Activated T-cell treated with anti-CD3 and anti-CD28 coated beads, Interleukin-2, amount 50 U/mL, for 4 hours (primary cell): ENCODE results near the gene FAM83F. TPM values are rescaled to one million over a fixed set of nuclear protein-coding genes. Genes with fewer than 3 reads are reported as not detected.

ENCODE experiments used
- ATAC-seq, 2 donors: fragments of 200-7000 bp; cut with Tn5 transposase; one replicate each; pipeline ENCODE4 v1.10.0; 2021
- DNase-seq: peaks from one replicate; pipeline ENCODE4 v3.0.0-alpha.2; 2020
- H3K27me3 Mint-ChIP-seq: one replicate; pipeline ENCODE4 v1.8.0; 2021; ENCODE audit warnings: low read depth, mixed read lengths
- H3K36me3 Mint-ChIP-seq: one replicate; pipeline ENCODE4 v1.8.0; 2022; ENCODE audit warnings: mixed read lengths; ENCODE audit not compliant: insufficient read depth
- H3K4me1 Mint-ChIP-seq: one replicate; pipeline ENCODE4 v1.8.0; 2021; ENCODE audit warnings: low read depth, mixed read lengths
- H3K4me3 Mint-ChIP-seq: one replicate; pipeline ENCODE4 v1.8.0; 2021; ENCODE audit warnings: mild to moderate bottlenecking, moderate library complexity, mixed read lengths
- H3K9me3 Mint-ChIP-seq: one replicate; pipeline ENCODE4 v1.8.0; 2021; ENCODE audit warnings: mixed read lengths
- total RNA-seq, 3 donors: library from RNA; stranded (reverse); gene quantifications; one replicate each; pipeline ENCODE4 v1.2.1, GENCODE V29; 2021

Gene FAM83F
- total RNA-seq, 3 donors from 2014 or later = 1.4 to 2.1 (median 2.0) TPM

GRCh38 chr22:40037320-40037719 is 42.6 kb downstream of the FAM83F start:
- DNase-seq (no peak), ATAC-seq (no peak)
- Mint-ChIP-seq H3K36me3 (no peaks in the 10 kb centered on the region), H3K27me3 (peaks cover 25% of the 10 kb centered on the region), H3K4me3 (no peak overlapping the region), H3K4me1 (no peaks in the 10 kb centered on the region), H3K9me3 (no peaks in the 10 kb centered on the region)

GRCh38 chr22:40039482-40040115 is 44.8 kb downstream of the FAM83F start:
- Mint-ChIP-seq H3K9me3 (no peaks in the 10 kb centered on the region), H3K4me3 (peak overlapping the region; percentile 7), H3K4me1 (peaks cover 10% of the 10 kb centered on the region), H3K36me3 (no peaks in the 10 kb centered on the region), H3K27me3 (peaks cover 25% of the 10 kb centered on the region)
- ATAC-seq = no peak
- no peak for DNase-seq

- Mint-ChIP-seq H3K27me3 (peaks cover 25% of the 10 kb centered on the region), H3K9me3 (no peaks in the 10 kb centered on the region), H3K4me1 (peaks cover 14% of the 10 kb centered on the region), H3K4me3 (no peak overlapping the region), H3K36me3 (no peaks in the 10 kb centered on the region)
- no peak for DNase-seq
- no peak for ATAC-seq
These were observed 46.2 kb downstream of the FAM83F start for GRCh38 chr22:40040927-40041326.

DNA sequence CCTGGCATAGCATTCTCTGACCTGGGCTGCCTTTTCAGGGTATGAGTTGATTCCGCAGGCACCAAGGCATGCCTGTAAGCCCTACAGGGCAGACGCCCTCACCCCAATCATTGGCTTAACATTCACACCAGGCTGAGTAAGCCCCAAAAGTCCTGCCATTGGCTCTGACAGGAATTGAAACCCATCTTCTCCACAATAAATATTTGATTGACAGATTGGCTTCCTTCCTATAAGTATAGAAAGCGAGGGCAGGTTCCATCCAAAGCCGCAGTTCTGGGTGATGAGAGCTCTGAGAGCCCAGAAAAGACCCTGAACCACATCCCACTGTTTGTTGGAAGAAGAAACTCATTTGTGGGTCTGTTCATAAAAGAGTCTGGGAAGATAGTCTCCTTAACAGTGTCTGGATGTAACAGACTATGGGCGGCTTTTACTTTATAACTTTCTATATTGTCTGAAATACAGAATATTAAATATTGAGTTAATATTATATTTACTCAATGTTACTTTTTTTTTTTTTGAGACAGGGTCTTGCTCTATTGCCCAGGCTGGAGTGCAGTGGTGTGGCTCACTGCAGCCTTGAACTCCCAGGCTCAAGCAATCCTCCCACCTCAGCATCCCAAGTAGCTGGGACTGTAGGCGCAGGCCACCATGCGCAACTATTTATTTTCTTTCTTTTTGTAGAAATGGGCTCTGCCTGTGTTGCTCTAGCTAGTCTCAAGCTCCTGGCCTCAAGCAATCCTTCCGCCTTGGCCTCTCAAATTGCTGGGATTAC is 46.8 kb downstream of the FAM83F start:
- no peak for DNase-seq

DNA sequence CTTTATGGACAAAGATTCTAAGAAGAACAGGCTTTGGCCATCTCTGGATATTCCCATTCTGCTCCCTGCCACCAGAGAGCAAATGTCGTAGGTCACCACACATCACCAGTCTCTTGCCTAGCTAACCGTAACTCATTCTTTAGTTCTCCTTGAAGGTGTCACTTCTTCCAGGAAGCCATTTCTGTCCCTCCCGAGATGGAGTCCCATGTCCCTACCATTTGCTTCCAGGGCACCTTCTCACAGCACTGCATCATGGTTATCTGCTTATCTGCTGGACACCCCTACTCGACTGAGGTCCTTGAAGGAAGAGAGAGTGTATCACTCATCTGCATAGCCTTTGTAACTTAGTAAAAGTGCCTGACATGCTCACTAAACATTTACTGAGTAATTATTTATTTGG is 47.6 kb downstream of the FAM83F start:
- Mint-ChIP-seq H3K4me3 (no peak overlapping the region), H3K9me3 (no peaks in the 10 kb centered on the region), H3K4me1 (peaks cover 22% of the 10 kb centered on the region), H3K36me3 (no peaks in the 10 kb centered on the region), H3K27me3 (peaks cover 22% of the 10 kb centered on the region)
- DNase-seq (no peak), ATAC-seq (no peak)

More for the DNA sequence above, 46.8 kb downstream of the FAM83F start:
- no peaks in the 10 kb centered on the region for H3K36me3 Mint-ChIP-seq
- no peak for ATAC-seq
- peaks cover 25% of the 10 kb centered on the region for H3K27me3 Mint-ChIP-seq
- no peak overlapping the region for H3K4me3 Mint-ChIP-seq
- no peaks in the 10 kb centered on the region for H3K9me3 Mint-ChIP-seq
- H3K4me1 Mint-ChIP-seq = peaks cover 17% of the 10 kb centered on the region

- Mint-ChIP-seq H3K27me3 (peaks cover 18% of the 10 kb centered on the region), H3K4me1 (peaks cover 28% of the 10 kb centered on the region), H3K4me3 (peak overlapping the region; percentile 61), H3K9me3 (no peaks in the 10 kb centered on the region), H3K36me3 (no peaks in the 10 kb centered on the region)
- no peak for ATAC-seq
- no peak for DNase-seq
These were observed 48.3 kb downstream of the FAM83F start for GRCh38 chr22:40043081-40043480.

GRCh38 chr22:40043793-40044101 is 49.0 kb downstream of the FAM83F start:
- Mint-ChIP-seq H3K27me3 (peaks cover 11% of the 10 kb centered on the region), H3K36me3 (no peaks in the 10 kb centered on the region), H3K4me3 (peak overlapping the region; percentile 91), H3K9me3 (no peaks in the 10 kb centered on the region), H3K4me1 (peaks cover 32% of the 10 kb centered on the region)
- no peak for DNase-seq
- ATAC-seq = no peak

GRCh38 chr22:40044102-40044869 is 49.5 kb downstream of the FAM83F start:
- peaks cover 36% of the 10 kb centered on the region for H3K4me1 Mint-ChIP-seq
- H3K36me3 Mint-ChIP-seq = no peaks in the 10 kb centered on the region
- H3K9me3 Mint-ChIP-seq = no peaks in the 10 kb centered on the region
- H3K4me3 Mint-ChIP-seq = peak overlapping the region; percentile 91
- ATAC-seq (peak; percentile 87 to 88), DNase-seq (peak; percentile 96)
- H3K27me3 Mint-ChIP-seq = peaks cover 9% of the 10 kb centered on the region

- Mint-ChIP-seq H3K27me3 (peaks cover under 1% of the 10 kb centered on the region), H3K9me3 (no peaks in the 10 kb centered on the region), H3K4me1 (peaks cover 43% of the 10 kb centered on the region), H3K36me3 (no peaks in the 10 kb centered on the region), H3K4me3 (peak overlapping the region; percentile 91)
- DNase-seq (peak; percentile 65), ATAC-seq (peak; percentile 36 to 37)
These were observed 50.4 kb downstream of the FAM83F start for GRCh38 chr22:40044870-40045834.

DNA sequence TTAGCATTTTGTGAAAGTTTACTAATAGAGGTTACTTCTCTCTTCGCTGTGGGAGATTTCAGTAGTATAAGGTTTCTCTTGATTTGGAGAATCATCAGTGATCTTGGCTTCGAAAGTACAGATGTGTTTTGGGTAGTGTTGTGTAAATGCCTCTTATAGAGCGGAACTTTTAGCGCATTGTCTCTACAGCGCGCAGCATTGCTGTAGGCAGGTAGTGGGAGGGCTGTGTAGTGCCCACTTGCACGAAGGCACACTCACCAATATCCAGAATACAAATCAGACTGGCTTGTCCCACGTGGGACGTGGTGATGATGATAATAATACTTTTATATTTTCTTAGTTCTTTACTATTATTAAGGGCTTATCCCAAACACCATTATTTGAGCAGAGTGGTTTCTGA is 51.4 kb downstream of the FAM83F start:
- H3K27me3 Mint-ChIP-seq = no peaks in the 10 kb centered on the region
- H3K4me3 Mint-ChIP-seq = peak overlapping the region; percentile 72
- H3K4me1 Mint-ChIP-seq = peaks cover 52% of the 10 kb centered on the region
- peak; percentile 25 for DNase-seq
- no peak for ATAC-seq
- H3K9me3 Mint-ChIP-seq = no peaks in the 10 kb centered on the region
- H3K36me3 Mint-ChIP-seq = no peaks in the 10 kb centered on the region

DNA sequence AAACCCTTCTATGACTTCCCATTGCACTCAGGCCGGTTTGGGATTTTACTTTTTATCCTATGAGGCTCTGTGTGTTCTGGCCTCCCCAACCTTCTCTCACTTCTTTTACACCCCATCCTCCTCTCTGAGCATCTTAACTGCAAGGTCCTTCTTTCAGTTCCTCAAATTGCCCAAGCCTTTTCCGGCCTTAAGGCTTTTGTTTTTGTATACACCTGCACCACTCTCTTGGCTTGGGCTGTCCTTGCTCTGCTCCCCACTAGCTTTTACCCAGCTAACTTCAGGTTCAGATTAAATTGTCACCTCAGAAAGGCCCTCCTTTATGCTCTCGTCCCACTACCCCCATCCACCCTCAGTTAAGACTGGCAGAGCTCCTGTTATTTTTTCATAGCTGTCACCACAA is 55.5 kb downstream of the FAM83F start:
- H3K27me3 Mint-ChIP-seq = no peaks in the 10 kb centered on the region
- H3K9me3 Mint-ChIP-seq = no peaks in the 10 kb centered on the region
- DNase-seq (no peak), ATAC-seq (no peak)
- H3K4me1 Mint-ChIP-seq = peaks cover 74% of the 10 kb centered on the region
- no peak overlapping the region for H3K4me3 Mint-ChIP-seq
- H3K36me3 Mint-ChIP-seq = no peaks in the 10 kb centered on the region

- no peak for DNase-seq
- no peak for ATAC-seq
- no peak overlapping the region for H3K4me3 Mint-ChIP-seq
- H3K9me3 Mint-ChIP-seq = no peaks in the 10 kb centered on the region
- H3K27me3 Mint-ChIP-seq = no peaks in the 10 kb centered on the region
- peaks cover 77% of the 10 kb centered on the region for H3K4me1 Mint-ChIP-seq
- no peaks in the 10 kb centered on the region for H3K36me3 Mint-ChIP-seq
These were observed 56.6 kb downstream of the FAM83F start for GRCh38 chr22:40051322-40051721.

- ATAC-seq = no peak
- peaks cover 83% of the 10 kb centered on the region for H3K4me1 Mint-ChIP-seq
These were observed 58.7 kb downstream of the FAM83F start for GRCh38 chr22:40053460-40053859.

DNA sequence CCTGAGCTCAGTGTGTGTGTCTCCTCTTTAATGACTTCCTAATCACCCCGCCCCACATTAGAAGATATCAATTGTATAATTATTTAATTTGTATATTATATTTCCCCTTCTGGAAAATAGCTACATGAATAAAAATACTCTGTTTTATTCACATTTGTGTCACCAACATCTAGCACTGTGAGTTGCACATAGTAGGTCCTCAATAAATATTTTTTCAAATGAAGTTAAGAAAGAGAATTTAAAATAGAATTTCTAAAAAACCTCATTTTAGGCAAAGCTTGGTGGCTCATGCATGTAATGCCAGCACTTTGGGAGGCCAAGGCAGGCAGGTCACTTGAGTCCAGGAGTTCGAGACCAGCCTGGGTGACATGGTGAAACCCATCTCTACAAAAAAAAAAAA is 59.7 kb downstream of the FAM83F start:
- H3K36me3 Mint-ChIP-seq = no peaks in the 10 kb centered on the region
- H3K27me3 Mint-ChIP-seq = no peaks in the 10 kb centered on the region
- H3K9me3 Mint-ChIP-seq = no peaks in the 10 kb centered on the region
- ATAC-seq (no peak), DNase-seq (no peak)
- peaks cover 85% of the 10 kb centered on the region for H3K4me1 Mint-ChIP-seq
- H3K4me3 Mint-ChIP-seq = peak overlapping the region; percentile 70

More at GRCh38 chr22:40053460-40053859, 58.7 kb downstream of the FAM83F start:
- no peak for DNase-seq
- Mint-ChIP-seq H3K27me3 (no peaks in the 10 kb centered on the region), H3K9me3 (no peaks in the 10 kb centered on the region), H3K4me3 (no peak overlapping the region), H3K36me3 (no peaks in the 10 kb centered on the region)
